Adrenal gland (tissue), 12 donors: ENCODE results near the gene PANK3. TPM values are rescaled to one million over a fixed set of nuclear protein-coding genes. Genes with fewer than 3 reads are reported as not detected.

ENCODE experiments used
- DNase-seq, 7 donors: peaks; one replicate each; pipeline ENCODE4 v3.0.0-alpha.2; 2019 to 2020
- H3K27ac ChIP-seq, 5 donors: fragments of 200-600 bp; sonication (generic) in 4 of 5; 1 replicate in 3 of 5; 2 replicates in 2 of 5; pipeline versions ENCODE4 v1.5.1 to v1.8.0; 2016 to 2020; ENCODE audit warnings: mild to moderate bottlenecking in 1 of 5
- H3K27me3 ChIP-seq: fragments of 200-600 bp; 2 replicates; pipeline ENCODE4 v1.8.0; 2021
- H3K36me3 ChIP-seq, 2 donors: fragments of 200-600 bp; replicated peaks in 1 of 2; 1 replicate in 1 of 2; 2 replicates in 1 of 2; pipeline versions ENCODE4 v1.5.1 to v1.8.0; 2018 to 2022
- H3K4me1 ChIP-seq, 2 donors: fragments of 200-600 bp; replicated peaks in 1 of 2; 1 replicate in 1 of 2; 2 replicates in 1 of 2; pipeline versions ENCODE4 v1.5.1 to v1.8.0; 2018 to 2021
- H3K4me3 ChIP-seq, 4 donors: fragments of 200-600 bp; sonication (generic) in 3 of 4; one replicate each; pipeline ENCODE4 v1.5.1; 2016 to 2018
- H3K9me3 ChIP-seq, 3 donors: fragments of 200-600 bp; sonication (generic) in 1 of 3; replicated peaks in 1 of 3; 1 replicate in 2 of 3; 2 replicates in 1 of 3; pipeline versions ENCODE4 v1.5.1 to v1.8.0; 2016 to 2021
- POLR2A ChIP-seq, 2 donors: fragments of 450-650 bp; IDR thresholded peaks; one replicate each; pipeline ENCODE4 v1.6.1; 2017; ENCODE audit warnings: antibody characterized with exemption in 2 of 2, mild to moderate bottlenecking in 2 of 2, moderate library complexity in 1 of 2
- WGBS, 4 donors: extraction: QIAGEN DNeasy Blood & Tissue Kit in 2 of 4; methylation state at CpG; one replicate each; pipeline versions ENCODE4 v1.1.5 to v1.1.7; 2013 to 2017; 5-methylcytosine and 5-hydroxymethylcytosine counted together
- intact Hi-C, 2 donors: fragments of 100-400 bp; cut with DNase I; formaldehyde crosslinking; loops; one replicate each; pipeline versions ENCODE4 v1.14.1 to v1.15.0; 2022 to 2023
- polyA plus RNA-seq, 3 donors: library from polyadenylated mRNA; stranded (reverse); fragments of 200-250 nt in 2 of 3; fragments of 350-450 nt in 1 of 3; fragmentation: Illumina TruSeq in 1 of 3; extraction: RNeasy Lipid Tissue Mini Kit (QIAGEN cat#74804) in 1 of 3; gene quantifications; one replicate each; pipeline ENCODE4 v1.2.3, GENCODE V29; 2013 to 2014
- total RNA-seq, 9 donors: library from RNA; depleted of rRNA in 4 of 9; stranded (reverse); fragments of >200 nt in 4 of 9; fragments of 120-200 nt in 1 of 9; fragmentation: NEBNext Ultra II Directional in 1 of 9; extraction: Animal tissue kit (Norgen Biotek cat#: 25700) in 1 of 9; gene quantifications; one replicate each; pipeline versions ENCODE4 v1.1.0 to v1.2.4, GENCODE V29; 2013 to 2023
- TF ChIP-seq, protein P1 (sequence below), 6 experiments: fragments of 450-650 bp in 4 of 6; fragments of 200-600 bp in 2 of 6; sonication (generic) in 1 of 6; IDR thresholded peaks; 1 replicate in 5 of 6; 2 replicates in 1 of 6; pipeline versions ENCODE4 v1.5.1 to v1.8.0; 2016 to 2021; ENCODE audit warnings: antibody characterized with exemption in 6 of 6, mild to moderate bottlenecking in 2 of 6, moderate library complexity in 1 of 6
- donor health status: healthy with polysubstance abuse.
- donor health status: Bipolar disorder and iron deficiency.
- donor health status: DM: yes; HTN: yes; CAD: no.
- donor health status: DM: no; HTN: no; CAD: no.
- donor health status: DM: no; HTN: no; CAD: no.
- donor health status: DM: yes; HTN: yes; CAD: no.

PANK3 gene
- total and polyA plus RNA-seq, 12 donors, result 5.2 to 130 (median 58.4) TPM

DNA sequence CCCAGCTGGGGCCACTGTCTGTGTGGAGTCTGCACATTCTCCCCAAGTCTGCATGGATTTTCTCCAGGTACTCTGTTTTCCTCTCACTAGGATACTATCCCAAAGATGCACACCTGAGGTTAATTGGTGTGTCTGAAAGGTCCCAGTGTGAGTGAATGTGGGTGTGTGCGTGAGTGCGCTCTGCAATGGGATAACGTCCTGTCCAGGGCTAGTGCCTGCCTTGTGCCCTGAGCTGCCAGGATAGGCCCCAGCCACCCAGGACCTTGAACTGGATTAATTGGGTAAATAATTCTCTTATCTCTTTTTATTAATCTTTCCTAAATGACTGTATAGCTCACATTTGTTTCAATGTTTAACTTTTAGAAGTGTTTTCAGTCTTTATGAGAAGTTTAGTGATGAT is 11.5 kb upstream of the PANK3 start:
- Histone ChIP-seq H3K4me3 (no peak overlapping the region), H3K9me3 (no peaks in the 10 kb centered on the region), H3K27ac (peak overlapping the region in 3 of 5 donors; percentile 35 to 59 (median 55)), H3K4me1 (peaks cover 12 to 16% of the 10 kb centered on the region in 2 donors), H3K27me3 (no peaks in the 10 kb centered on the region), H3K36me3 (no peaks in the 10 kb centered on the region)
- peak in 3 of 7 donors; percentile 46 to 59 (median 50) for DNase-seq
- 43 to 58% (median 48%) methylated on average over 3 of the region's 3 CpGs for WGBS, 4 donors
- TF ChIP-seq, protein P1, sequence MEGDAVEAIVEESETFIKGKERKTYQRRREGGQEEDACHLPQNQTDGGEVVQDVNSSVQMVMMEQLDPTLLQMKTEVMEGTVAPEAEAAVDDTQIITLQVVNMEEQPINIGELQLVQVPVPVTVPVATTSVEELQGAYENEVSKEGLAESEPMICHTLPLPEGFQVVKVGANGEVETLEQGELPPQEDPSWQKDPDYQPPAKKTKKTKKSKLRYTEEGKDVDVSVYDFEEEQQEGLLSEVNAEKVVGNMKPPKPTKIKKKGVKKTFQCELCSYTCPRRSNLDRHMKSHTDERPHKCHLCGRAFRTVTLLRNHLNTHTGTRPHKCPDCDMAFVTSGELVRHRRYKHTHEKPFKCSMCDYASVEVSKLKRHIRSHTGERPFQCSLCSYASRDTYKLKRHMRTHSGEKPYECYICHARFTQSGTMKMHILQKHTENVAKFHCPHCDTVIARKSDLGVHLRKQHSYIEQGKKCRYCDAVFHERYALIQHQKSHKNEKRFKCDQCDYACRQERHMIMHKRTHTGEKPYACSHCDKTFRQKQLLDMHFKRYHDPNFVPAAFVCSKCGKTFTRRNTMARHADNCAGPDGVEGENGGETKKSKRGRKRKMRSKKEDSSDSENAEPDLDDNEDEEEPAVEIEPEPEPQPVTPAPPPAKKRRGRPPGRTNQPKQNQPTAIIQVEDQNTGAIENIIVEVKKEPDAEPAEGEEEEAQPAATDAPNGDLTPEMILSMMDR (IDR thresholded peaks at IDR 0.05), result no peak
- TF ChIP-seq POLR2A (IDR thresholded peaks at IDR 0.05), result no peak
- intact Hi-C loops, result no loop called here

DNA sequence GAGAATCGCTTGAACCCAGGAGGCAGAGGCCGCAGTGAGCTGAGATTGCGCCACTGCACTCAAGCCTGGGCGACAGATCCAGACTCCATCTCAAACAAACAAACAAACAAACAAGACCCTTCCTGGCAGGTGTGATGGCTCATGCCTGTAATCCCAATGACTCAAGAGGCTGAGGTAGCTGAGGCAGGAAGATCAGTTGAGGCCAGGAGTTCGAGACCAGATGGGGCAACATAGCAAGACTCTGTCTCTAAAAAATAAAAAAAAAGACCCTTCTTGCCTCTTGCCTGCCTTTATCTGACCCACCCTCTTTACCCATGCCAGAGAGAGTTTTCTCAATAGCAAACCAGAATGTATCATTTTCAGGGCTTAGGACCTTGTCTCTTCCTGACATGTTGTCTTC is 8.8 kb upstream of the PANK3 start:
- TF ChIP-seq, protein P1 (IDR thresholded peaks at IDR 0.05), result no peak
- Histone ChIP-seq H3K9me3 (no peaks in the 10 kb centered on the region), H3K36me3 (no peaks in the 10 kb centered on the region), H3K4me3 (no peak overlapping the region), H3K27ac (no peak overlapping the region), H3K4me1 (peaks cover 12 to 16% of the 10 kb centered on the region in 2 donors), H3K27me3 (no peaks in the 10 kb centered on the region)
- WGBS, 4 donors, result 93 to 96% (median 94%) methylated on average over 2 to 5 of the region's 5 CpGs
- DNase-seq, result no peak
- intact Hi-C loops, result no loop called here

DNA sequence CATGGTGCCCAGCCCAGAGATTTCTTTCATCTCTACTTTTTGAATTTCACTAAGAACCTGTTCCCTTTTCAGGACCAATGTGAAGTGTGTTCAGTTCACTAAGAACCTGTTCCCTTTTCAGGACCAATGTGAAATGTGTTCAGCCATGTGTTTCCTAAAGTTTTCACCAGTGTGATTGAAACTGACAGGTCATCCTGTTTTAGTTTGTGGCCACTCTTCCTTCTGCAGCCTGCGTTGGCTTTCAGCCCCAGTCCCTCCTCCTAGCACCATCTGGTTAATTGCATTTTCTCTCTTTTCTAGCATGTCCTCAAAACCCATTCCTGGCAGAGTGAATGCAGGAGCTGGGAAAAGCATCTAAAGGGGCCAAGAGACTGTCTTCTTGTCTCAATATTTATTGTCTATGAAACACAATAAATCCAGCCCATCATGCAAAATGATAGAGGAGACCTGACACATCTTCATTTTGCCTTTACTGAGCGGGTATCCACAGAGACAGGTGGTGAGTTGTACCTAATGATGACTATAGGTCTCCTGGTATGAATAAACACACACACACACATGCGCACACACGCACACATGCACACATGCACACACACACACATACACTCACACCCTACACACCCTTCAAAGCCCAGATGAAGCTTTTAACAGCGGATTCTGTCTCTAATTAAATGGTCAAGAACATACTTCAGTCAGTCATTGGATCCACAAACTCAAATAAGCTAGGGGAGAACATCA is 6.1 kb upstream of the PANK3 start:
- Histone ChIP-seq H3K36me3 (no peaks in the 10 kb centered on the region), H3K27me3 (no peaks in the 10 kb centered on the region), H3K4me1 (peaks cover 6 to 11% of the 10 kb centered on the region in 2 donors), H3K9me3 (no peaks in the 10 kb centered on the region), H3K4me3 (no peak overlapping the region), H3K27ac (no peak overlapping the region)
- intact Hi-C loops, result no loop called here
- 69 to 74% (median 71%) methylated on average over 5 of the region's 5 CpGs for WGBS, 4 donors
- no peak for DNase-seq
- no peak for TF ChIP-seq POLR2A (IDR thresholded peaks at IDR 0.05)
- TF ChIP-seq, protein P1 (IDR thresholded peaks at IDR 0.05), result no peak

- intact Hi-C loops, result no loop called here
- H3K36me3 ChIP-seq, result no peaks in the 10 kb centered on the region
- H3K27ac ChIP-seq, result no peak overlapping the region
- H3K9me3 ChIP-seq, result no peaks in the 10 kb centered on the region
- H3K4me1 ChIP-seq, result peaks cover 10 to 16% of the 10 kb centered on the region in 2 donors
- no peak for TF ChIP-seq POLR2A (IDR thresholded peaks at IDR 0.05)
- TF ChIP-seq, protein P1 (IDR thresholded peaks at IDR 0.05), result no peak
- DNase-seq, result no peak
- no peaks in the 10 kb centered on the region for H3K27me3 ChIP-seq
- no peak overlapping the region for H3K4me3 ChIP-seq
- WGBS, 4 donors, result 61 to 80% (median 72%) methylated on average over 2 of the region's 2 CpGs
Measured at GRCh38 chr5:168583742-168584482, 4.7 kb upstream of the PANK3 start.
